ENCODE results near the gene GP1BA.
"Not testable (repeated sequence)": the region's sequence is repeated elsewhere in the genome, so short reads cannot be mapped to it uniquely, and the experiment has no call there.

GP1BA gene

DNA sequence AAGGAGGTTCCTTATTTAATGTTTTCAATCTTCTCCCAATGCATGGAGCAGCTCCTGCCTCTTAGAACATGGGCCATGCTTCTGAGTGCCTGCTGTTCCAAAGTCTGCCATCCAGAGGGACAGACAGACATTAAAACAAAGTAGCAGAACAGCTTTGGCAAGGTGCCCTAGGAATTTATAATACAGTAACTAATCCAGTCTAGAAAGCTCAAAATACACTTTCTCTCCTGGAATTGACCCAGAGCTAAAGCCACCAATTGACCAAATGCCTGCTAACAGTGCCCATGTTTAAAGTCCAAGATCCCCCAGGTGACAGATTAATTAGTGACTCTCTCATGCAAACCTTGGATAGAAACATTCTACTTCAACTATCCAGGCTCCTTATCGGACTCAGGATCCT lies 18.1 kb upstream of the GP1BA start:
- DNase-seq (ENCODE audit: low spot score): no peak
- TF ChIP-seq, protein P1, sequence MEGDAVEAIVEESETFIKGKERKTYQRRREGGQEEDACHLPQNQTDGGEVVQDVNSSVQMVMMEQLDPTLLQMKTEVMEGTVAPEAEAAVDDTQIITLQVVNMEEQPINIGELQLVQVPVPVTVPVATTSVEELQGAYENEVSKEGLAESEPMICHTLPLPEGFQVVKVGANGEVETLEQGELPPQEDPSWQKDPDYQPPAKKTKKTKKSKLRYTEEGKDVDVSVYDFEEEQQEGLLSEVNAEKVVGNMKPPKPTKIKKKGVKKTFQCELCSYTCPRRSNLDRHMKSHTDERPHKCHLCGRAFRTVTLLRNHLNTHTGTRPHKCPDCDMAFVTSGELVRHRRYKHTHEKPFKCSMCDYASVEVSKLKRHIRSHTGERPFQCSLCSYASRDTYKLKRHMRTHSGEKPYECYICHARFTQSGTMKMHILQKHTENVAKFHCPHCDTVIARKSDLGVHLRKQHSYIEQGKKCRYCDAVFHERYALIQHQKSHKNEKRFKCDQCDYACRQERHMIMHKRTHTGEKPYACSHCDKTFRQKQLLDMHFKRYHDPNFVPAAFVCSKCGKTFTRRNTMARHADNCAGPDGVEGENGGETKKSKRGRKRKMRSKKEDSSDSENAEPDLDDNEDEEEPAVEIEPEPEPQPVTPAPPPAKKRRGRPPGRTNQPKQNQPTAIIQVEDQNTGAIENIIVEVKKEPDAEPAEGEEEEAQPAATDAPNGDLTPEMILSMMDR (IDR thresholded peaks at IDR 0.05; ENCODE audit: borderline replicate concordance, control extremely low read depth, extremely low read depth, insufficient read depth, missing control alignments): no peak
- in situ Hi-C loops (cut with MboI; ENCODE audit: low sequenced_read_pairs, unreplicated experiment): no loop called here

DNA sequence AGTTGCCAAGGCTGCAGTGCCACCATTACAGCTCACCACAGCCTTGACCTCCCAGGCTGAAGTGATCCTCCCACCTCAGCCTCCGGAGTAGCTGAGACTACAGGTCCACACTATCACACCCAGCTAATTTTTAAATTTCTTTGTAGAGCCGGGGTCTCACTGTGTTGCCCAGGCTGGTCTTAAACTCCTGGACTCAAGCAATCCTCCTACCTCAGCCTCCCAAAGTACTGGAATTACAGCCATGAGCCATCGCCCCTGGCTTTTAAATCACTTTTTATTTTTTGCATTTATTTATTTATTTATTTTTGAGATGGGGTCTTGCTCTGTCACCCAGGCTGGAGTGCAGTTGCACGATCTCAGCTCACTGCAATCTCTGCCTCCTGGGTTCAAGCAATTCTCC lies 17.5 kb upstream of the GP1BA start:
- in situ Hi-C loops (cut with MboI; ENCODE audit: low sequenced_read_pairs, unreplicated experiment); DNase-seq (ENCODE audit: low spot score): not testable (repeated sequence)

DNA sequence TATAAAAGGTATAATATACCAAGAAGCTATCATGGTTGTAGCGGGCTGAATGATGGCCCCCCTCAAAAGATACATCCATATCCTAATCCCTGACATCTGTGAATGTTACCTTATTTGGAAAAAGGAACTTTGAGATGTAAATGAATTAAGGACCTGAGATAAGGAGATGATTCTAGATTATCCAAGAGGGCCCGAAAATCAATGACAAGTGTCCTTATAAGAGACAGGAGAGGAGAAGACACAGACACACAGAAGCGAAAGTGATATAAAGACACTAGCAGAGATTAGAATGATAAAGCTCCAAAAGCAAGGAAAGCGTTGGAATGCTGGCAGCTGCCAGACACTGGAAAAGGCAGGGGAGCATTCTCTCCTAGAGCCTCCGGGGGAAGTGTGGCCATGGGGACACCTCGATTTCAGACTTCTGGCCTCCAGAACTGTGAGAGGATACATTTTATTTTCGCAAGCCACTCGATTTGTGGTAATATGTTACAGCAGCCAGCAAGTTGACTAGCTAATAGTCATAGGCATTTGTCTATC lies 12.5 kb upstream of the GP1BA start:
- DNase-seq (ENCODE audit: low spot score): no peak

DNA sequence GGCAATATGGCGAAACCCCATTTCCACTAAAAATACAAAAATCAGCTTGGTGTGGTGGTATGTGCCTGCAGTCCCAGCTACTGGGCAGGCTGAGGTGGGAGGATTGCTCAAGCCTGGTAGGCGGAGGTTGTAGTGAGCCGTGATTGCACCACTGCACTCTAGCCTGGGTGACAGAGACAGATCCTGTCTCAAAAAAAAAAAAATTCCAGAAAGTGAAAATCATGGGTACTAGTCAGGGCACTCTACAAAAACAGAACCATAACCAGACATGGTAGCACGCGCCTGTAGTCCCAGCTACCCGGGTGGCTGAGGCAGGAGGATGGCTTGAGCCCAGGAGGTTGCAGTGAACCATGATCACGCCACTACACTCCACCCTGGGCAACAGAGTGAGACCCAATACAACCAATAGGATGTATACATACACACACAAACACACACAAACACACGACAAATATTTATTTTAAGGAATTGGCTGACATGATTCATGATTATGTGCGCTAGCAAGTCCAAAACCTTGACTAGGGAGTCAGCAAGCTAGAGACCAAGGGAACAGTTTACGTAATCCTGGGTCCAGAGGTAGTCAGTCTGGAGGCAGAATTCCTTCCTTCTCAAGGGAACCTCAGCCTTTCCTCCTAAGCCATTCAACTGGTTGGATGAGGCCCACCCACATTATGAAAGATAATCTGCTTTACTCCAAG lies 11.6 kb upstream of the GP1BA start:
- in situ Hi-C loops (cut with MboI; ENCODE audit: low sequenced_read_pairs, unreplicated experiment): no loop called here
- TF ChIP-seq, protein P1 (IDR thresholded peaks at IDR 0.05; ENCODE audit: borderline replicate concordance, control extremely low read depth, extremely low read depth, insufficient read depth, missing control alignments): no peak
- DNase-seq (ENCODE audit: low spot score): no peak

More for the DNA sequence above, 12.5 kb upstream of the GP1BA start:
- TF ChIP-seq, protein P1 (IDR thresholded peaks at IDR 0.05; ENCODE audit: borderline replicate concordance, control extremely low read depth, extremely low read depth, insufficient read depth, missing control alignments): no peak
- in situ Hi-C loops (cut with MboI; ENCODE audit: low sequenced_read_pairs, unreplicated experiment): no loop called here

DNA sequence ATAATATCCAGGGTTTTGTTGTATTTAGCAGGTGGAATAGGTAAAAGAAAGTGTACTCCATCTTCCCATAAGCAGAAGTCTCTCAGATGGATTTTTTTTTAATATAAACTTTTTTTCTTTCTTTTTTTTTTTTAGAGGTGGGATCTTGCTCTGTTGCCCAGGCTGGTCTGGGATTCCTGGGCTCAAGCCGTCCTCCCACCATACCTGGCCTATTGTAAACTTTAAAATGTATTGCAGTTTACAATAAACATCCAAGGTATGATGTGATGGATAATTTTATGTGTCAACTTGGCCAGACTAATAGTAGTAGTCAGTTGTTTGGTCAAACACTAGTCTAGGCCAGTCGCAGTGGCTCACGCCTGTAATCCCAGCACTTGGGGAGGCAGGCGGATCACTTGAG lies 10.8 kb upstream of the GP1BA start:
- TF ChIP-seq, protein P1 (IDR thresholded peaks at IDR 0.05; ENCODE audit: borderline replicate concordance, control extremely low read depth, extremely low read depth, insufficient read depth, missing control alignments): no peak
- in situ Hi-C loops (cut with MboI; ENCODE audit: low sequenced_read_pairs, unreplicated experiment): no loop called here
- DNase-seq (ENCODE audit: low spot score): no peak

DNA sequence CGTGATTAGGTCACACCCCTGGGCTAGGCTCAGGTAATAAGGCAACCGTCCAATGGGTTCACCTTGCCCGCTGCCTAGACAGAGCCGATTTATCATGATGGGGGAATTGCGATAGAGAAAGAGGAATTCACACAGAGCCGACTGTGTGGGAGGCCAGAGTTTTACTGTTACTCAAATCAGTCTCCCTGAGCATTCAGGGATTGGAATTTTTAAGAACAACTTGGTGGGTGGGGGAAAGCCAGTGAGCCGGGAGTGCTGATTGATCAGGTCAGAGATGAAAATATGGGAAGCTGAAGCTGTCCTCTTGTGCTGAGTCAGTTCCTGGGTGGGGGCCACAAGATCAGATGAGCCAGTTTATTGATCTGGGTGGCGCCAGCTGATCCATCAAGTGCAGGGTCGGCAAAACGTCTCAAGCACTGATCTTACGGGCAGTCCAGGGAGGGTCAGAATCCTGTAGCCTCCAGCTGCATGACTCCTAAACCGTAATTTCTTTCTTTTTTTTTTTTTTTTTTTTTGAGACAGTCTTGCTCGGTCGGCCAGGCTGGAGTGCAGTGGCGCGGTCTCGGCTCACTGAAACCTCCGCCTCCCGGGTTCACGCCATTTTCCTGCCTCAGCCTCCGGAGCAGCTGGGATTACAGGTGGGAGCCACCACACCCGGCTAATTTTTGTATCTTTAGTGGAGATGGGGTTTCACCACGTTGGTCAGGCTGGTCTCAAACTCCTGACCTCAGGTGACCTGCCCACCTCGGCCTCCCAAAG lies 5.3 kb upstream of the GP1BA start:
- in situ Hi-C loops (cut with MboI; ENCODE audit: low sequenced_read_pairs, unreplicated experiment); DNase-seq (ENCODE audit: low spot score): not testable (repeated sequence)

DNA sequence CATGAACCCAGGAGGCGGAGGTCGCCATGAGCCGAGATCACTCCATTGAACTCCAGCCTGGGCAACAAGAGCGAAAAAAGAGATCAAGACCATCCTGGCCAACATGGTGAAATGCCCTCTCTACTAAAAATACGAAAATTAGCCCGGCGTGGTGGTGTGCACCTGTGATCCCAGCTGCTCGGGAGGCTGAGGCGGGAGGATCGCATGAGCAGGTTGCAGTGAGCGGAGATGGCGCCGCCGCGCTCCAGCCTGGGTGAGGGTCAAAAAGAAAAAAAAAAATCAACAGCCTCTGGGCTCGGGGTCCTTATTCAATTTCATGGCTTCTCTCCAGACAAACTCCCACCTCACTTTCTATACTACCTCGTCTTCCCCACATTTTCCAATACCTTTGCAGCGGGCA lies 3.2 kb upstream of the GP1BA start:
- in situ Hi-C loops (cut with MboI; ENCODE audit: low sequenced_read_pairs, unreplicated experiment): no loop called here
- DNase-seq (ENCODE audit: low spot score): no peak
- TF ChIP-seq, protein P1 (IDR thresholded peaks at IDR 0.05; ENCODE audit: borderline replicate concordance, control extremely low read depth, extremely low read depth, insufficient read depth, missing control alignments): no peak

Measured in GM13976 (cell line).